Osteoblast (primary cell): ENCODE data around the gene PLB1. TPM values are rescaled to one million over a fixed set of nuclear protein-coding genes. Genes with fewer than 3 reads are reported as not detected.

Experiments used
- DNase-seq: peaks from one replicate; pipeline ENCODE4 v3.0.0; 2011; ENCODE audit warnings: low spot score, mixed read lengths; ENCODE audit not compliant: insufficient read length; ENCODE audit errors: missing footprints
- H2AFZ ChIP-seq: 2 replicates; pipeline ENCODE4 v1.6.0; 2011; ENCODE audit warnings: mild to moderate bottlenecking, low read length
- H3K27ac ChIP-seq: 2 replicates; pipeline ENCODE4 v1.5.1; 2011; ENCODE audit warnings: mild to moderate bottlenecking, low read depth, low read length, moderate library complexity
- H3K27me3 ChIP-seq: 2 replicates; pipeline ENCODE4 v1.6.0; 2012; ENCODE audit warnings: mild to moderate bottlenecking, control low read depth, inconsistent platforms, low read length, moderate library complexity; ENCODE audit not compliant: insufficient read depth
- H3K36me3 ChIP-seq: 2 replicates; pipeline ENCODE4 v1.5.1; 2011; ENCODE audit warnings: mild to moderate bottlenecking, low read length, control low read depth, moderate library complexity; ENCODE audit not compliant: insufficient read depth
- H3K4me1 ChIP-seq: 2 replicates; pipeline ENCODE4 v1.5.1; 2011; ENCODE audit warnings: mild to moderate bottlenecking, low read length, control low read depth, moderate library complexity; ENCODE audit not compliant: insufficient read depth
- H3K4me2 ChIP-seq: 2 replicates; pipeline ENCODE4 v1.6.0; 2011; ENCODE audit warnings: mild to moderate bottlenecking, low read length; ENCODE audit not compliant: insufficient read depth
- H3K4me3 ChIP-seq: fragments of 200-600 bp; sonication (generic); 3 replicates; pipeline ENCODE4 v1.5.1; 2012; ENCODE audit warnings: mild to moderate bottlenecking, low read length, inconsistent platforms; ENCODE audit not compliant: insufficient read depth
- H3K79me2 ChIP-seq: 2 replicates; pipeline ENCODE4 v1.6.0; 2012; ENCODE audit warnings: mild to moderate bottlenecking, low read length, control low read depth, inconsistent platforms; ENCODE audit not compliant: insufficient read depth
- H3K9me3 ChIP-seq: 2 replicates; pipeline ENCODE4 v1.5.1; 2011; ENCODE audit warnings: low read depth, low read length, control low read depth
- H4K20me1 ChIP-seq: 2 replicates; pipeline ENCODE4 v1.6.0; 2012; ENCODE audit warnings: mild to moderate bottlenecking, low read length, control low read depth; ENCODE audit not compliant: insufficient read depth
- CTCF ChIP-seq: IDR thresholded peaks from 2 replicates; pipeline ENCODE4 v1.5.1; 2011; ENCODE audit warnings: mild to moderate bottlenecking, low read depth, low read length, moderate library complexity; ENCODE audit errors: extremely low read depth
- total RNA-seq: library from RNA; depleted of rRNA; stranded (reverse); fragments of >200 nt; gene quantifications from 2 replicates; pipeline ENCODE4 v1.2.3, GENCODE V29; 2012

Gene PLB1
- total RNA-seq, 1 donor: 0.36 TPM

GRCh38 chr2:28544922-28545589 lies 49.2 kb downstream of the PLB1 start:
- H3K36me3 ChIP-seq: no peaks in the 10 kb centered on the region
- peaks cover 7% of the 10 kb centered on the region for H3K4me1 ChIP-seq
- no peaks in the 10 kb centered on the region for H3K79me2 ChIP-seq
- DNase-seq: peak; percentile 54
- no peak overlapping the region for H3K27ac ChIP-seq
- H3K4me2 ChIP-seq: no peak overlapping the region
- no peaks in the 10 kb centered on the region for H4K20me1 ChIP-seq
- no peak overlapping the region for H2AFZ ChIP-seq
- no peak overlapping the region for H3K4me3 ChIP-seq
- H3K27me3 ChIP-seq: peaks cover 3% of the 10 kb centered on the region
- no peak for TF ChIP-seq CTCF
- H3K9me3 ChIP-seq: no peaks in the 10 kb centered on the region

- DNase-seq: no peak
- Histone ChIP-seq H3K27ac (no peak overlapping the region), H4K20me1 (no peaks in the 10 kb centered on the region), H3K4me3 (no peak overlapping the region), H3K79me2 (no peaks in the 10 kb centered on the region), H3K4me2 (no peak overlapping the region), H2AFZ (no peak overlapping the region), H3K4me1 (peaks cover 7% of the 10 kb centered on the region), H3K36me3 (no peaks in the 10 kb centered on the region), H3K27me3 (no peaks in the 10 kb centered on the region), H3K9me3 (no peaks in the 10 kb centered on the region)
- TF ChIP-seq CTCF: no peak
Observed at GRCh38 chr2:28545590-28546200, 49.8 kb downstream of the PLB1 start.

- Histone ChIP-seq H3K36me3 (no peaks in the 10 kb centered on the region), H3K9me3 (no peaks in the 10 kb centered on the region), H3K4me1 (peaks cover 7% of the 10 kb centered on the region), H3K27ac (no peak overlapping the region), H4K20me1 (no peaks in the 10 kb centered on the region), H3K79me2 (no peaks in the 10 kb centered on the region), H3K4me2 (no peak overlapping the region), H2AFZ (no peak overlapping the region), H3K4me3 (no peak overlapping the region), H3K27me3 (no peaks in the 10 kb centered on the region)
- DNase-seq: peak; percentile 84
- no peak for TF ChIP-seq CTCF
Observed at GRCh38 chr2:28546242-28546641, 50.4 kb downstream of the PLB1 start.

GRCh38 chr2:28547223-28547860 lies 51.5 kb downstream of the PLB1 start:
- Histone ChIP-seq H2AFZ (no peak overlapping the region), H4K20me1 (no peaks in the 10 kb centered on the region)

More at GRCh38 chr2:28547223-28547860, 51.5 kb downstream of the PLB1 start:
- H3K36me3 ChIP-seq: no peaks in the 10 kb centered on the region
- H3K79me2 ChIP-seq: no peaks in the 10 kb centered on the region
- no peak for DNase-seq
- H3K4me3 ChIP-seq: no peak overlapping the region
- no peaks in the 10 kb centered on the region for H3K9me3 ChIP-seq
- no peak overlapping the region for H3K4me2 ChIP-seq
- peaks cover 12% of the 10 kb centered on the region for H3K4me1 ChIP-seq
- no peak for TF ChIP-seq CTCF
- H3K27me3 ChIP-seq: no peaks in the 10 kb centered on the region
- no peak overlapping the region for H3K27ac ChIP-seq
